ENCODE measurements around the gene SELL.

- TF ChIP-seq, protein P1, sequence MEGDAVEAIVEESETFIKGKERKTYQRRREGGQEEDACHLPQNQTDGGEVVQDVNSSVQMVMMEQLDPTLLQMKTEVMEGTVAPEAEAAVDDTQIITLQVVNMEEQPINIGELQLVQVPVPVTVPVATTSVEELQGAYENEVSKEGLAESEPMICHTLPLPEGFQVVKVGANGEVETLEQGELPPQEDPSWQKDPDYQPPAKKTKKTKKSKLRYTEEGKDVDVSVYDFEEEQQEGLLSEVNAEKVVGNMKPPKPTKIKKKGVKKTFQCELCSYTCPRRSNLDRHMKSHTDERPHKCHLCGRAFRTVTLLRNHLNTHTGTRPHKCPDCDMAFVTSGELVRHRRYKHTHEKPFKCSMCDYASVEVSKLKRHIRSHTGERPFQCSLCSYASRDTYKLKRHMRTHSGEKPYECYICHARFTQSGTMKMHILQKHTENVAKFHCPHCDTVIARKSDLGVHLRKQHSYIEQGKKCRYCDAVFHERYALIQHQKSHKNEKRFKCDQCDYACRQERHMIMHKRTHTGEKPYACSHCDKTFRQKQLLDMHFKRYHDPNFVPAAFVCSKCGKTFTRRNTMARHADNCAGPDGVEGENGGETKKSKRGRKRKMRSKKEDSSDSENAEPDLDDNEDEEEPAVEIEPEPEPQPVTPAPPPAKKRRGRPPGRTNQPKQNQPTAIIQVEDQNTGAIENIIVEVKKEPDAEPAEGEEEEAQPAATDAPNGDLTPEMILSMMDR (IDR thresholded peaks at IDR 0.05): no peak
- TF ChIP-seq POLR2A (IDR thresholded peaks at IDR 0.05) (no peak), POLR2AphosphoS5 (IDR thresholded peaks at IDR 0.05) (no peak)
Observed at GRCh38 chr1:169698976-169699375, 12.4 kb downstream of the SELL start.

Measured in breast epithelium (tissue), 3 donors.